Liver (tissue), 3 donors: Measurements from ENCODE around the gene EEIG1.

Experiments used
- EGR1 ChIP-seq, 2 donors: IDR thresholded peaks; 2 replicates each; pipeline ENCODE4 v1.6.1; 2016 to 2018; ENCODE audit warnings: antibody characterized with exemption in 2 of 2, low read depth in 2 of 2
- GABPA ChIP-seq, 2 donors: IDR thresholded peaks in 1 of 2; conservative IDR thresholded peaks in 1 of 2; 2 replicates each; pipeline ENCODE4 v1.6.1; 2016; ENCODE audit warnings: antibody characterized with exemption in 2 of 2, mild to moderate bottlenecking in 1 of 2, moderate library complexity in 1 of 2
- TAF1 ChIP-seq: conservative IDR thresholded peaks from 2 replicates; pipeline ENCODE4 v1.6.1; 2016; ENCODE audit warnings: antibody characterized with exemption, mild to moderate bottlenecking
- TF ChIP-seq, protein P1 (sequence below): IDR thresholded peaks from 2 replicates; pipeline ENCODE4 v1.6.1; 2016; ENCODE audit warnings: antibody characterized with exemption, mild to moderate bottlenecking
- TF ChIP-seq, protein P2 (sequence below): fragments of 150-350 bp; IDR thresholded peaks from 2 replicates; pipeline ENCODE4 v1.5.1; 2017; ENCODE audit warnings: improper control_type of control experiment, low read depth, low read length; ENCODE audit not compliant: missing input control
- donor health status: healthy.
- donor health status: healthy.

DNA sequence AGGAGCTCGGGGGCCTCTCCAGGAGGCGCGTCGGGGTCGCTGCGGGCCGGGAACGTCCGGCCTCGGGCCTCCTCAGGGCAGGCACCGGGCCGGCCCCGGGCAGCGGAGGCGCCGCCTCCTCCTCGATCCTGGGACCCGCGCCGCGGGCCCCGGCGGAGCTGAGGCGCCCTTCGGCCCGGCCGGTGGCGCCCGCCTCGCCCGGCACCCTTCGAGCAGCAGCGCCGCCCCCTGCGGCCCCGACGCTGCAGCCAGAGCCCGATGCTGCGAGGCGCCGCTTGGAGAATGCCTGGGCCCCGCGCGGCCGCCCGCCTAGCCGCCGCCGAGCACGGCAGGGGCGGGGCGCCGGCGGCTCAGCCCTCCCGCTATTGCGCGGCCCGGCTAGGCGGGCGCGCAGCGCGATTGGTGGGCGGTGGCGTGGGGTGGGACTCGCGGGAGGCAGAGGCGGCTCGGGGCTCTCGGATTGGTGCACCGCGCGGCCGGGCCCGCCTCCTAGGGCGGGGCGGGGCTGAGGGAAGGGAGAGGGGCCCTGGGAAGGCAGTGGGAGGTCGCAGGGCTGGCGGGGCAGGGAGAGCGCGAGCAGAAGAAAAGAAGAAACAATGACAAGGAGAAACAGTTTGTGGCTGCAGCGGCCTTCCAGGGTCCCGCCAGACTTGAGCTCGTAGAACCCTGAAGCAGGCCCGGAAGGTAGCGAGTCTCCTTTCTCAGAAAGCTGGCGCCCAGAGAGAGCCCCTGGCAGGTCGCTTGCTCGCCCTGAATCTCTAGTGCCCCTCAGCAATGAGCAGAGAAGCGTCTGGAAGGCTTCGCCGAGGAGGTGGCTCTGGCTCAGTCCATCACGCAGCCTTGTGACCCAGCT, at the start of gene EEIG1:
- TF ChIP-seq, protein P1, sequence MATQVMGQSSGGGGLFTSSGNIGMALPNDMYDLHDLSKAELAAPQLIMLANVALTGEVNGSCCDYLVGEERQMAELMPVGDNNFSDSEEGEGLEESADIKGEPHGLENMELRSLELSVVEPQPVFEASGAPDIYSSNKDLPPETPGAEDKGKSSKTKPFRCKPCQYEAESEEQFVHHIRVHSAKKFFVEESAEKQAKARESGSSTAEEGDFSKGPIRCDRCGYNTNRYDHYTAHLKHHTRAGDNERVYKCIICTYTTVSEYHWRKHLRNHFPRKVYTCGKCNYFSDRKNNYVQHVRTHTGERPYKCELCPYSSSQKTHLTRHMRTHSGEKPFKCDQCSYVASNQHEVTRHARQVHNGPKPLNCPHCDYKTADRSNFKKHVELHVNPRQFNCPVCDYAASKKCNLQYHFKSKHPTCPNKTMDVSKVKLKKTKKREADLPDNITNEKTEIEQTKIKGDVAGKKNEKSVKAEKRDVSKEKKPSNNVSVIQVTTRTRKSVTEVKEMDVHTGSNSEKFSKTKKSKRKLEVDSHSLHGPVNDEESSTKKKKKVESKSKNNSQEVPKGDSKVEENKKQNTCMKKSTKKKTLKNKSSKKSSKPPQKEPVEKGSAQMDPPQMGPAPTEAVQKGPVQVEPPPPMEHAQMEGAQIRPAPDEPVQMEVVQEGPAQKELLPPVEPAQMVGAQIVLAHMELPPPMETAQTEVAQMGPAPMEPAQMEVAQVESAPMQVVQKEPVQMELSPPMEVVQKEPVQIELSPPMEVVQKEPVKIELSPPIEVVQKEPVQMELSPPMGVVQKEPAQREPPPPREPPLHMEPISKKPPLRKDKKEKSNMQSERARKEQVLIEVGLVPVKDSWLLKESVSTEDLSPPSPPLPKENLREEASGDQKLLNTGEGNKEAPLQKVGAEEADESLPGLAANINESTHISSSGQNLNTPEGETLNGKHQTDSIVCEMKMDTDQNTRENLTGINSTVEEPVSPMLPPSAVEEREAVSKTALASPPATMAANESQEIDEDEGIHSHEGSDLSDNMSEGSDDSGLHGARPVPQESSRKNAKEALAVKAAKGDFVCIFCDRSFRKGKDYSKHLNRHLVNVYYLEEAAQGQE = no peak
- TF ChIP-seq, protein P2, sequence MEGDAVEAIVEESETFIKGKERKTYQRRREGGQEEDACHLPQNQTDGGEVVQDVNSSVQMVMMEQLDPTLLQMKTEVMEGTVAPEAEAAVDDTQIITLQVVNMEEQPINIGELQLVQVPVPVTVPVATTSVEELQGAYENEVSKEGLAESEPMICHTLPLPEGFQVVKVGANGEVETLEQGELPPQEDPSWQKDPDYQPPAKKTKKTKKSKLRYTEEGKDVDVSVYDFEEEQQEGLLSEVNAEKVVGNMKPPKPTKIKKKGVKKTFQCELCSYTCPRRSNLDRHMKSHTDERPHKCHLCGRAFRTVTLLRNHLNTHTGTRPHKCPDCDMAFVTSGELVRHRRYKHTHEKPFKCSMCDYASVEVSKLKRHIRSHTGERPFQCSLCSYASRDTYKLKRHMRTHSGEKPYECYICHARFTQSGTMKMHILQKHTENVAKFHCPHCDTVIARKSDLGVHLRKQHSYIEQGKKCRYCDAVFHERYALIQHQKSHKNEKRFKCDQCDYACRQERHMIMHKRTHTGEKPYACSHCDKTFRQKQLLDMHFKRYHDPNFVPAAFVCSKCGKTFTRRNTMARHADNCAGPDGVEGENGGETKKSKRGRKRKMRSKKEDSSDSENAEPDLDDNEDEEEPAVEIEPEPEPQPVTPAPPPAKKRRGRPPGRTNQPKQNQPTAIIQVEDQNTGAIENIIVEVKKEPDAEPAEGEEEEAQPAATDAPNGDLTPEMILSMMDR = no peak
- no peak for TF ChIP-seq EGR1 (IDR thresholded peaks at IDR 0.05; ENCODE audit: low read depth in 2 of 2)
- TF ChIP-seq GABPA (IDR thresholded peaks at IDR 0.05 in 1 of 2, conservative IDR thresholded peaks at IDR 0.05 in 1 of 2) = no peak
- TF ChIP-seq TAF1 = no peak
